GM19239 (cell line): ENCODE data around the gene AQP6.

Experiments used
- DNase-seq: peaks from one replicate; pipeline ENCODE4 v3.0.0; 2011; ENCODE audit warnings: low spot score; ENCODE audit not compliant: insufficient read length
- FAIRE-seq: peaks from 2 replicates; lab custom pipeline; 2011; peaks lifted over from hg19 to GRCh38; lab: Jason Lieb, UNC

AQP6 gene, protein sequence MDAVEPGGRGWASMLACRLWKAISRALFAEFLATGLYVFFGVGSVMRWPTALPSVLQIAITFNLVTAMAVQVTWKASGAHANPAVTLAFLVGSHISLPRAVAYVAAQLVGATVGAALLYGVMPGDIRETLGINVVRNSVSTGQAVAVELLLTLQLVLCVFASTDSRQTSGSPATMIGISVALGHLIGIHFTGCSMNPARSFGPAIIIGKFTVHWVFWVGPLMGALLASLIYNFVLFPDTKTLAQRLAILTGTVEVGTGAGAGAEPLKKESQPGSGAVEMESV

DNA sequence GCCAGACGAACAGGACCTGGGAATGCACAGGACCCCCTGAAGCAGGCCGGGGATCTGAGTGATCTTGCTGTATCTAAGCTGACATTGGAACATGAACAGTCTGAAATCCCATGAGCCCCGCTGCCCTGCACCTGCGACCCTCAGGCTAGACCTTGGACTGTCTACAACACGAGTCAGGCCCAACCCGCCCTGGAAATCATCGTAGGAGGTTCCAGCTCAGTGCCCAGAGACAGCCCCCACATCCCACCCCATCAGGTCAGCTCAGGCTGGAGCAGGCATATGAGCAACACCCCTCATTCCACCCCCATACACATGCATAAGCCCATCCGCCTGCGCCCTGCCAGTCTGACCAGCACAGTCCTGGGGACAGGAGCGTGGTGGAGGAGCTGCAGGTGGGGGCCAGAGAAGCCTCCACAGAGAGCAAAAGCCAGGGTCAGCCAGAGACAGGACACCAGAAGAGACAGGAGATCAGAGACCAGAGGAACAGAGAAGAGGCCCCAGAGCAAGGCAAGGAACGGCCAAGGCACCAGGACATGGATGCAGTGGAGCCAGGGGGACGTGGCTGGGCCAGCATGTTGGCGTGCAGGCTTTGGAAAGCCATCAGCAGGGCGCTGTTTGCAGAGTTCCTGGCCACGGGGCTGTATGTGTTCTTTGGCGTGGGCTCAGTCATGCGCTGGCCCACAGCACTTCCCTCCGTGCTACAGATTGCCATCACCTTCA, at the start of gene AQP6:
TSS of gene AQP6 (plus strand) at position 307 of the 720 bp plus-strand sequence. CDS start at position 534, 227 bp downstream.
- no peak for FAIRE-seq
- DNase-seq = no peak

DNA sequence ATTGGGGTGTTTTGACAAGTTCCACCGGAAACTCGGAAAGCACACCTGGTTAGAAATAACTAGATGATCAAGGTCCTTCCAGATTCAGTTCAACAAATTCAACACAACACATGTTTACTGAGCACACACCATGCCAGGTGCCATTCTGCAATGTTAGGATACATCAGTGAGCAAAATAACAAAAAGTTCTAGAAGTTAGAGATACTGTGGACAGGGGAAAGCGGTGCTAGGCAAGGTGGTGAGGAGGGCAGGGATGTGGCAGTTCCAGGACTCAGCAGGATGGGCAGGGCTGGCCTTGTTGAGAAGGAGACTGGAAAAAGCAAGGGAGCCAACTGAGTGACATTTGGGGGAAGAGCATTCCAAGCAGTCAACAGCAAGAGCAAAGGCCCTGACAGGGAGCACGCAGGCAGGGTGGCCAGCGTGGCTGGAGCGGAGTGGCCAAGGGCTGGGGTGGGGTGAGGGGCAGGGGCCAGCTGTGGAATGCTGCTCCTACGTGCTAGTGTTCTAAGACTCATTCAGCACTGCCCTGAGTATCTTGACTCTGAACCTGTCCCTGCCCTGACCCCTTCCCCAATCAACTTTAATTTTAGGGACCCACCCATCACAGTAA, 49.6 kb upstream of the AQP6 start:
- DNase-seq = no peak
- no peak for FAIRE-seq

DNA sequence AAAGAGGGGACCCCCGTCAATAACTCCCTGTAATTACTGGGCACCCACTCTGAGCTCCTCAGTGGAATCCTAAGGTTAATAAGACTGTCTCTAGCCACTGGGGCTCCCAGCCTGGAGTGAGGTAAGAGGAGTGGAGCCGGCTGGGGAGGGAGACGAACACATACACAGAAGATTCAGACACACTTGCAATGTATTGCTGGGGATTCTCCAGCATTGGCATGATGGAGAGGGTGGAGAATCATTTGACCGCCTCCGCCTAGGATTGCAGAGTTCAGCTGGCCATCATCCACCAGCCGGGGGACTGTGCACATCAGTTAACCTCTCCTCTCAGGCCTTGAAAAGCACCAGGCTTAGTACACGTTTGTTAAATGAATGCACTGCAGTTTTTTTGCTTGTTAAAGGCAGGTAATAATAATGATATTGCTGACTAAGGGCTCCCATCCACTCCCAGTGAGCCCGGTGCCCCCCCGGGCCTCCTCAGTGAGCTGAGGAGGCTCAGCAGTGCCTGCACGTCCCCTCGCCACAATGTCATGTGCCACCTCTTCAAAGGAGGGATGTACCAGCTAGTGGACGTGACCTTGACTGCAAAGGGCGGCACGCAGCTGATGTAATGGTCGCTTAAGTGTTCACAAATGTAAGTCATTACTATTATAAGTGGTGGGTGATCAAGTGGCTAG, 48.7 kb upstream of the AQP6 start:
- FAIRE-seq (no peak), DNase-seq (no peak)

DNA sequence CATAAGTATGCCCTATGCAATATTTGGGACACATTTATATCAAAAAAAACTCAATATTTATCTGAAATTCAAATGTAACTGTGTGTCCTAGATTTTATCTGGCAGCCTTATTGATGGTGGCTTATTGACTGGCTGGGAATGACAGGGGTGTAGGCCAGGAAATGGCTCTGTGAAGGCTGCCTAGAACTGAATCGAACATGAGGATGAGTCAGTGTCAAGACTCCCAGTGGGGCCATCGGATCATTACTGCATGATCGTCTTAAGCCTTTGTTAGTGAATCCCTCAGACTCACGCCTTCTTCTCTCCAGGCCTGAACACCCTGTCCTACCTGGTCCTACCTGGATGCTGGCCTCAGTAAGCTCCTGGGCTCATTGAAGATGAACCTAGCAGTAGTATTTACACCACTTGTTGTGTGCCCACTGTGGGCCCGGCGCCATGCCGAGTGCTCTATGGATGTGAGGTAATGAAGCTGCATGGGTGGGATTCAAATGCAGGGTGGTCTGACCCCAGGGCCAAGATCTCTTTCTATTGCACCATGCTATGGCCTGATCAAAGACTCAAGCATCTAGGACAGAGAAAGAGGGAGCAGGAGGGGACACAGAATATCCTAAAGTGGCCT, 48.0 kb upstream of the AQP6 start:
- FAIRE-seq (no peak), DNase-seq (no peak)

DNA sequence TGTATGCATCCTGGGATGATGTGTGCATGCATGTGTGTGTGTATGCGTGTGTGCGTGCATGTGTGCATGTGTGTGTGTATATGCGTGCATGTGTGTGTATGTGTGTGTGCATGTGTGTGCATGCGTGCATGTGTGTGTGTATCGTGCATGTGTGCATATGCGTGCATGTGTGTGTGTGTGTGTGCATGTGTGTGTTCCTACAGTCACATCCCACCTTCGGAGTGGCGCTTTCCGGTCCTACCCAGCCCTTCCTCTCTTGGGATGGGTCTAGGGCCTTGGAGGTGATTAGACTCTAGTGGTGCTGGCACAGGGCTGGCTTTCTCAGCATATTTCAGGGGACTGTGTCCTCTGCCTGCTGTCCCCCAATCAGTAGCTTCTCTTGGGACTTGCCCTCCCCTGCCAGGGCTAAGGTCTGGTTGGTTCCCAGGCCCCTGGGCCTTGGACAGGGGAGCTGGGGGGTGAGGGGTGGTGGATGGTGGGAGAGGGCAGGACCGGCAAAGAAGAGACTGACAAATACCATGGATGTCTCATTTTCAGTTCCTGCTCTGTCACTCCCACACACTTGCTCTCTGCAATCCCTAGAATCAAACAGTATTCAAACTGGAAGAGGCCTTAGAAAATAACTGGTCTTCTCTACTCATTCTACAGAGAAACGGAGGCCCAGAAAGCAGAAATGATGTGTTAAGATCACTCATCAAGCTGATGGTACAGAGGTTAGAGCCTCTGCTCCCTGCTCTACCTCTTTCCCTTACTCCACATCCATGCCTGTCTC, 47.1 kb upstream of the AQP6 start:
- FAIRE-seq (no peak), DNase-seq (no peak)

DNA sequence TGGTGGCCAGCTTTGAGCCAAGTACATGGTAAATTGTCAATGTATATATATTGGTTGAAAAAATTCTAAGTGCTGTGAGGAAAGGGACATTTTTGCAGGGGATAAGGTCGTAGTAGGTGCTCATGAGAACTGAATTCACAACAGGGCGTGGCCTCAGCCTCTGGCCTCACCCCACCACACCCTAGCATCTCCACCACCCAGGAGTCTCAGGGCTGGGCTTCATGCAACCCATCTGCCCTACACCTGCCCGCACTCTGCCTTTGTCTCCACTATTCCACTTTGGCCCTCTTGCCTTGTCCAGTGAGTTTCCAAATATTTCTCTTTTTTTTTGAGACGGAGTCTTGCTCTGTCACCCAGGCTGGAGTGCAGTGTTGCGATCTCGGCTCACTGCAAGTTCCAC, 44.3 kb upstream of the AQP6 start:
- FAIRE-seq (no peak), DNase-seq (no peak)

DNA sequence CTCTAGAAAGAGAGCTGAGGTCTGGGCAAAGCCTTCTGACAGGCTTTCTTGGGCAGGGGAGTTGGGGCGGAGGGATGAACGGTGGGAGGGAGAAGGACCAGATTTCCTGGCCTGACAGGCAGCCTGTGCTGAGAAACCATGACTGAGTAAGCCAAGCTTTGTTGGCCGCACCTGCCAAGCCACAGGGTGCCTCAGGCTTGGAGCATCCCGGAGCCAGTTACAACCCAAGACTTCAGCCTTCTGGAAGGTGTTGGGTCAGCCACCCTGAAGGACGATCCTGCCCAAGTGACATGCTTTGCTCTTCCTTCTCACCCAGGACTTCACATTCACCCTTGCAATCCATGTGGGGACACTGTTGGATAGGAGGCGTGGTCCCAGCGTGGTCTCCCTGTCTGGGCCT, 43.2 kb upstream of the AQP6 start:
- no peak for DNase-seq
- FAIRE-seq = no peak

DNA sequence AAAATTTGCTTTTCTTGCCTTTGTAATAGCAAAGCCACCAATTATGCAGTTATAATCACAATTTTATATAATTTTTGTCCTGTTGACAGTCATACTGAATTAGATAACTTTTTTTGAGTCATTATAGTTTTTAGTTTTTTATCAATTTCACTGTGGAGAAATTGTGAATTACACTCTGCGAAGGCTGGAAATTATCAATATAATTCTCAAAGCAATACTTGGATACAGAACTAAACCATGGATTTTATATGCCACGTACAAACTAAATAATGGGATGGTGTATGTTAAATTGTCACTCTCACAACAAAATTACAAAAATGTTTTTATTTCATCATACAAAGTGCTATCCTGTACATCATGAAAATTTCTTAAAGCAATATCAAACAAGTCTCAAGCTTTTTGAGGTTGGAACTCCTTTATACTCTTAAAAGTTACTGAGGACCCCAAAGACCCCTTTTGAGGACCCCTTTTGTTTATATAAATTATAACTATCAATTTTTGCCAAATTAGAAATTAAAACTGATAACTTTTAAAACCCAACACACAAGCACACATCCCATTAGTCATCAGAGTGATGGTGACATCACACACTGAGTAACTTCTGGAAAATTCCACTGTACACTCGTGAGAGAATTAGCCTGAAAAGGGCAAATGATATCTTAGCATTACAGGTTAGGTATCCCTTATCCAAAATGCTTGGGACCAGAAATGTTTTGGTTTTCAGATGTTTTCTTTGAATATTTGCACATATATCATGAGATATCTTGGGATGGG, 42.0 kb upstream of the AQP6 start:
- FAIRE-seq = no peak
- DNase-seq = no peak

DNA sequence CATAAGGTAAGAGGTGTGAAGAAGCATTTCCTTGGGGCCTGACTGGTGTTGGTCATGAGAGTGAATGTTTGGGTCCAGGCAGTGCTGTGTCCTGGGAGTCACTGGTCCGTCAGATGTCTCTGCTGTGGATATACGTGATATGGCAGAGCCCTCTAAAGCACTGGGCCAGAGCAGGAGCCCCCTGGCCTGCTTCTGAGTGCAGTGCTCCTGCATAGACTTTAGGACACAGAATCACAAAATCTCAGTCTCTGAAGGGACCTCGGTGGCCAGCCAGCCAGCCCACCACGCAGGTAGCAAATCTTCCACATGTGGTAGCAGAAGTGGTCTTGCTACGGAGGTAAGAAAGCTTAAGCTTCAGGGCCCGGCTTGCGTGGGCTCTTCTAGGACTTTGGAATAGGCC, 40.7 kb upstream of the AQP6 start:
- no peak for DNase-seq
- FAIRE-seq = no peak

DNA sequence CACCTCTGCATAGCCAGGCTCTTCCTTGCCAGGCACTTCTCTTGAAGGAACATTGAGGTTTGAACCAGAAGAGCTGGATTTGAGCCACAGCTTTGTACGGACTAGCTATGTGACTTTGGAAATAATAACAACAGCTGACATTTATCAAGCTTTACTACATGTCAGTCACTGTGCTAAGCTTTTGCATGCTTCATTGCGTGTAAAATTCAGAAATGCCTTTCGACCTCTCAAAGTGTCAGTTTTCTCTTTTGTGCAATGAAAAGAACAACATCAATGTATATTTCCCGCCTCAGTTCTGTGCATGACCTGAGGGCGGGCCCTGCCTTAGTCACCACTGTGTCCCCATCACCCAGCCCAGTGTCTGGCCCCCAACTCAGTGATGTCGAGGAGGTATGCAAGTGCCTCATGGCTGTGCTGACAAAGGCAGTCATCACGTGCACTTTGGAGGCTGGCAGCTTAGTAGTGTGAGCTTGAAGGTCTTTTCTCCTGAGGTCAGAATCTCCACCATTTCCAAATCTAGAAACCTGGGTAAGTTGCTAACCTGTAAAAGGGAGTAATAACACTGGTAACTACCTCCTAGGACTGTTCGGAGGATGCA, 40.1 kb upstream of the AQP6 start:
- no peak for FAIRE-seq
- DNase-seq = no peak

DNA sequence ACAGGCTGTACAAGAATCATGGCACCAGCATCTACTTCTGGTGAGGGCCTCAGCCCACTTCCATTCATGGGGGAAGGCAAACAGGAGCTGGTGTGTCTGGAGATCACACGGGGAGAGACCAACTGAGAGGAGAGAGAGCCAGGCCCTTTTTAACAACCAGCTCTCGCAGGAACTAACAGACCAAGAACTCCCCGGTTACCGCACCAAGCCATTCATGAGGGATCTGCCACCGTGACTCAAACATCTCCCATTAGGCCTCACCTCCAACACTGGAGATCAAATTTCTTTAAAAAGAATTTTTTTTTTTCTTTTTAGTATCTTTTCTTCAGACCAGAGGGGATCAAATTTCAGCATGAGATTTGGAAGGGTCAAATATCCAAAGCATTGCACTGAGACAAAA, 39.0 kb upstream of the AQP6 start:
- no peak for DNase-seq

DNA sequence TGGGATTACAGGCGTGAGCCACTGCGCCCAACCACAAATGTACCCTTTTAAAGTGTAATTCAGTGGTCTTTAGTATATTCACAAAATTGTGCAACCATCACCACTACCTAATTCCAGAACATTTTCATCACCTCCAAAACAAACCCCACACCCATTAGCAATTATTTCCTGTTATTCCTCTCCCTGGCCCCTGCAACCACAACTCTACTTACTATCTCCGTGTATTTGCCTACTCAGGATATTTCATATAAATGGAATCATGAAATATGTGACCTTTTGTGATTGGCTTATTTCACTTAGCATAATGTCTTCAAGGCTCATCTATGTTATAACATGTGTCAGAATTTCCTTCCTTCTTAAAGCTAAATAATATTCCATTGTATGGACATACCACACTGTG, 38.2 kb upstream of the AQP6 start:
- no peak for DNase-seq
- no peak for FAIRE-seq

More for the DNA sequence above, 39.0 kb upstream of the AQP6 start:
- no peak for FAIRE-seq

DNA sequence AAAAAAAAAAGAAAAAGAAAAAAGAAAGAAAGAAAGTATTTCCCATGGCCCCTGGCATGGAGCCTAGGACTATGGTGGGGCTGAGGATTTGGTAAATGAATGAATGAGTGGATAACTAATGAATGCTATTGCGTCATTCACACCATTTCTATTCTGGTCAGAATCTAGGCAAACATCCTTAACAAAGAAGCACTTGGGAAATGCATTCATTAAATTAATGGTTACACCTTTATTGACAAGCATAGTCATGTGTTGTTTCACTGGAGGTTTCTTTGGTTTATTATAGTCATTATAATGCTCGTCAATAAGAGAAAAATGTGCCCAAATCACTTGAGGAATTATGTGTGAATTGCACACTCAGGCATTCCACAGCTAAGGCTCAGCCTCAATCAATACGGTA, 35.8 kb upstream of the AQP6 start:
- no peak for DNase-seq
- FAIRE-seq = no peak

DNA sequence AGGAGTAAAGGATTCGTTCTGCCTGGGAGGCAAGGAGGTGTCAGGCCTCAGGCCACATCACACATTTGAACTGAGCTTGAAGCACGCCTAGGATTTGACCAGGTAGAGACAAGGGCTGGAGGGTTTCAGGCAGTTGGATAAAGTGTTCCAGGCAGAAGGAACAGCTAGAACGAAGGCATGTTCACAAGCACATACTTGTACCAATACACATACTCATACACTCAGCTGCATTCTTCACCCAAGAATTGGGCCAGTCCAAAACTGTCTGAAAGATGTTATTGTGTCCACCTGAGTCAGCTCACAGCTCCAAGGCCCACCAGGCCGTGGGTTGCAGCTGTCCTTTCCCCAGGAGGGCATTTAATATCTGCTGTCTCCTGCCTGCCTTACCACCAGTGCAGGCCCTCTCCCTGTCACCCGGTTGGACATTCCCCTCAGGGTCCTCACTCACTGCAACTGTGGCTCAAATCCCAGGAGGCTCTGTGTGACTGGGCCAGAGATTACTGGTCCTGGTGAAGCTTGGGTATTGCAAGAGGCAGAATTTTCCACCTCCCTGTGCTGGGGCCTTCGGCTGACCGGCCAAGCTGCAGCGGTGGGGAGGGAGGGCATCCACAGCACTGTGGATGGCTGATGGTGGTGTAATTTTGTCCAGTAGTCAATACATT, 35.0 kb upstream of the AQP6 start:
- FAIRE-seq (no peak), DNase-seq (no peak)

DNA sequence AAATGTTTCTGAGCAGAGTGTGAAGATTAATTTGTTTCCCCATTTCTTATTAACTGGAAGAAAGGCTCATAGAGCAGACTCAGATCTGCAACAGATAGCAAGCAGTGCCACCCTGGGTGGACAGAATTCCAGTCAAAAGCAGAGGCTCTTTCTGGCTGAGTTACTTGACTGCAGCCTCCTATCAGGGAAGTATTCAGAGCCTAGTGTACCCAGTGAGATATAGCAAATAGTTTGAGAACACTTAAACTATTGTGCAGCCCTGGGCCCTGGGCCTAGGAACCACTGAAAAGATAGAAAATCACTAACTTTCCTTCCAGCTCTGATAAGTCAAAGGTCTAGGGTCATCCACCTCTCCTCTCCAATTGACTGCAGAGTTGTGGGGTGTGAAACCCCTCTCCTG, 33.4 kb upstream of the AQP6 start:
- no peak for DNase-seq
- FAIRE-seq = no peak

DNA sequence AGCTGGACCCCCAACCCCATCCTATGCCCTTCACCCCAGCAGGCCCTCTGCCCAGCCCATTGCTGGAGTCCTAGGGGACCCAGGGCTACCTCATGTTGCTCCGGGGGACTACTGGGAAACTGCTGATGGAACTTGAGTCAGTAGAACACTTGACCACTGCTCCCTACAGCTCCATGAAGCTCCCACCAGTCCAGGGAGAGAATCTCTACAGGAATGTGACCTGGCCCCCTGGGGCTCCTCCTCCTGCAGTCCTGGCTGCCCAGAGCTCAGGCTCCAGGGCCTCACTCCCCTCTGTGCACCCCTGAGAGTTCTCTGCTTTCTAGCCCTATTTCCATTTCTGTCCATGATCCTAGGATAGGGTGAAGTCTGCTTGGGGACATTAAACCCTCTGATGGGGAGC, 33.0 kb upstream of the AQP6 start:
- DNase-seq (no peak), FAIRE-seq (no peak)

DNA sequence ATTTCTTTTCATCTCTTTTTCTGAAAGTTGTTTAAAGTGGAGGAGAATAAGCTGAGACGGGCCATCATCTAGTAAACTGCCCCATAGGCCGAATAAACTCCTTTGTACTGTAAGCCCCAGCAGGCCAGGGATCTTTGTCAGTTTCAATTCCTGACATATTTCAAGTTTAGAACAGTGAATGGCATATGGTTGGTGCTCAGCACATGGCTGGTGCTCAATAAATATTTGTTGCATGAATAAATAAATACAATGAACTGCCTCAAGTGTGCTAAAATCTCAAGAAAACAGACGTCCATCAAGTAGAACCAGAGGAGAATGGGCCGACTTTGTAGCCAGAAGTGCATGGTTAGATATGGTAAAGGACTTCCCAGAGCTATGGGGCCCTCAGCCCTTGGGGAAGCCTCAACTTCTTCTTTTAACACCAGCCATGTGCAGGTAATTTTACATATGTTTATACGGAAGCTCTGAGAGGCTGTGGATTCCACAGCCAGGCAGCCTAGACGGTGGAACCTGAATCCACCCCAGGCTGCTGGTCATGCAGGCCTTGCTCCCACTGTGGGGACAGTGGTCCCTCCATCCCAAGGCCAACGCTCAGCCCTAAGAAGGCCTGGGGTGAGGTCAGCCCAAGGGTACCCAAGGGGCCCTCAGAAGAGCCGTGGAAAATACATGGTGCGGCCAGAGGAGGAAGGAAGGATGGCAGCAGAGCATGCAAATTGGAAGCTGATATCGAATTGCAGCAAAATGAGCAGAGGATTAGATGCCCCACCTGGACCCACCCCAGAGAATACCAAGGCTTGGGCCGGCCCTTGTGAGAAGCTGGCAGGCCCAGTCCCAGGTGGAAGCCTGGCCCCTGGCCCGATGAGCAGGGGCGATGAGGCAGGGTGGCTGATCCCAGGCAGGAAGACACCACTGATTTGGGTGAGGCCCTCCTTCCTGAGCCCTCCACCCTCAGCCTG, 30.9 kb upstream of the AQP6 start:
- DNase-seq = no peak
- no peak for FAIRE-seq
